Endodermal cell (in vitro differentiated cells): Measurements from ENCODE around the gene CPSF4. TPM values are rescaled to one million over a fixed set of nuclear protein-coding genes. Genes with fewer than 3 reads are reported as not detected.

Experiments used
- DNase-seq: peaks from one replicate; pipeline ENCODE4 v3.0.0-alpha.2; 2017
- H3K27ac ChIP-seq: 2 replicates; pipeline ENCODE4 v1.5.1; 2013; ENCODE audit warnings: mild to moderate bottlenecking, low read depth, low read length, moderate library complexity
- H3K27me3 ChIP-seq: 2 replicates; pipeline ENCODE4 v1.6.1; 2013; ENCODE audit warnings: mild to moderate bottlenecking, low read length, moderate library complexity; ENCODE audit not compliant: insufficient read depth, control insufficient read depth, poor library complexity, severe bottlenecking
- H3K36me3 ChIP-seq: 2 replicates; pipeline ENCODE4 v1.7.0; 2013; ENCODE audit warnings: mild to moderate bottlenecking, low read length, moderate library complexity; ENCODE audit not compliant: control insufficient read depth, insufficient read depth
- H3K4me1 ChIP-seq: one replicate; pipeline ENCODE4 v1.7.0; 2013; ENCODE audit warnings: low read length; ENCODE audit not compliant: control insufficient read depth, insufficient read depth
- H3K4me3 ChIP-seq: 2 replicates; pipeline ENCODE4 v1.5.1; 2013; ENCODE audit warnings: mild to moderate bottlenecking, low read length, moderate library complexity
- H3K9ac ChIP-seq: 2 replicates; pipeline ENCODE4 v1.6.1; 2013; ENCODE audit warnings: mild to moderate bottlenecking, low read length, moderate library complexity; ENCODE audit not compliant: poor library complexity, severe bottlenecking; ENCODE audit errors: extremely low read depth
- H3K9me3 ChIP-seq: 2 replicates; pipeline ENCODE4 v1.6.1; 2013; ENCODE audit warnings: mild to moderate bottlenecking, low read length, moderate library complexity; ENCODE audit not compliant: control insufficient read depth
- H3K27ac Mint-ChIP-seq: 2 replicates; pipeline ENCODE4 v1.8.0; 2020; ENCODE audit warnings: mixed read lengths
- H3K27me3 Mint-ChIP-seq: 2 replicates; pipeline ENCODE4 v1.8.0; 2021; ENCODE audit warnings: mild to moderate bottlenecking, mixed read lengths; ENCODE audit not compliant: insufficient read depth
- H3K36me3 Mint-ChIP-seq: 2 replicates; pipeline ENCODE4 v1.8.0; 2020; ENCODE audit warnings: low read depth, mixed read lengths
- H3K4me1 Mint-ChIP-seq: 2 replicates; pipeline ENCODE4 v1.8.0; 2020; ENCODE audit warnings: mixed read lengths
- H3K4me3 Mint-ChIP-seq: 2 replicates; pipeline ENCODE4 v1.8.0; 2020; ENCODE audit warnings: mild to moderate bottlenecking, moderate library complexity, mixed read lengths
- H3K9me3 Mint-ChIP-seq: 2 replicates; pipeline ENCODE4 v1.8.0; 2020; ENCODE audit warnings: mild to moderate bottlenecking, mixed read lengths
- WGBS, 2 experiments: methylation state at CpG; one replicate each; pipeline versions ENCODE4 v1.1.5 to v1.1.7; 2013; ENCODE audit warnings: missing lambda C conversion rate in 2 of 2, mixed read lengths in 1 of 2; ENCODE audit not compliant: insufficient coverage in 1 of 2, insufficient read length in 1 of 2; 5-methylcytosine and 5-hydroxymethylcytosine counted together
- total RNA-seq, 2 donors: library from RNA; stranded (reverse); fragmentation: NEBNext Ultra II Directional in 1 of 2; extraction: Animal tissue kit (Norgen Biotek cat#: 25700) in 1 of 2; gene quantifications; 2 replicates in 1 of 2; 3 replicates in 1 of 2; pipeline ENCODE4 v1.2.1, GENCODE V29; 2021
- TF ChIP-seq, protein P1 (sequence below): fragments of 200-600 bp; sonication (generic); conservative IDR thresholded peaks from 2 replicates; pipeline ENCODE4 v1.5.0; 2021; ENCODE audit warnings: antibody characterized with exemption, mild to moderate bottlenecking

CPSF4 gene
- total RNA-seq, 2 donors from 2014 or later: 87.3 to 126 TPM

DNA sequence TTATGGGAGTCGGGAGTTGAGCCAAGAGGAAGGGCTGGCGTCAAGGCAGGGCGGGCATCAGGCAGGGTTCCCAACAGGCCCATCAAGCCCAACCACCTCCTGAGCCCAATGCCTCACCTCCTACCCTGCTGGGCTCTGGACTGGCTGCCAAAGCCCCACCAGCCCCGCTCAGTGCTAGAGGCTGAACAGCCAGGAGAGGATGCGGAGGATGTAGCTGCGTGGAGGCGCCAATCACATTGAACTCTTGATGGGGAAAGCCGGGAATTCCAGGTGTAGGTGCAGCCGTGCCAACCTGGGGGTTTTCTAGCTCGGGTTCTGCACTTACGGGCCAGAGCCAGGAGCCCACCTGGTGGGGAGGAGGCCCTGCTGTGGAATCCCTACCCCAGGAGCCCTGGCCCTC is 14.4 kb downstream of the CPSF4 start:
- no peak overlapping the region for H3K27ac ChIP-seq
- peaks cover 93% of the 10 kb centered on the region for H3K36me3 ChIP-seq
- no peak overlapping the region for H3K9ac ChIP-seq
- WGBS, 2 experiments: 95 to 96% methylated on average over 7 to 11 of the region's 11 CpGs
- no peaks in the 10 kb centered on the region for H3K27me3 ChIP-seq
- H3K4me3 ChIP-seq: no peak overlapping the region
- H3K9me3 Mint-ChIP-seq: no peaks in the 10 kb centered on the region
- TF ChIP-seq, protein P1, sequence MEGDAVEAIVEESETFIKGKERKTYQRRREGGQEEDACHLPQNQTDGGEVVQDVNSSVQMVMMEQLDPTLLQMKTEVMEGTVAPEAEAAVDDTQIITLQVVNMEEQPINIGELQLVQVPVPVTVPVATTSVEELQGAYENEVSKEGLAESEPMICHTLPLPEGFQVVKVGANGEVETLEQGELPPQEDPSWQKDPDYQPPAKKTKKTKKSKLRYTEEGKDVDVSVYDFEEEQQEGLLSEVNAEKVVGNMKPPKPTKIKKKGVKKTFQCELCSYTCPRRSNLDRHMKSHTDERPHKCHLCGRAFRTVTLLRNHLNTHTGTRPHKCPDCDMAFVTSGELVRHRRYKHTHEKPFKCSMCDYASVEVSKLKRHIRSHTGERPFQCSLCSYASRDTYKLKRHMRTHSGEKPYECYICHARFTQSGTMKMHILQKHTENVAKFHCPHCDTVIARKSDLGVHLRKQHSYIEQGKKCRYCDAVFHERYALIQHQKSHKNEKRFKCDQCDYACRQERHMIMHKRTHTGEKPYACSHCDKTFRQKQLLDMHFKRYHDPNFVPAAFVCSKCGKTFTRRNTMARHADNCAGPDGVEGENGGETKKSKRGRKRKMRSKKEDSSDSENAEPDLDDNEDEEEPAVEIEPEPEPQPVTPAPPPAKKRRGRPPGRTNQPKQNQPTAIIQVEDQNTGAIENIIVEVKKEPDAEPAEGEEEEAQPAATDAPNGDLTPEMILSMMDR: no peak
- no peak overlapping the region for H3K27ac Mint-ChIP-seq
- no peak for DNase-seq
- no peaks in the 10 kb centered on the region for H3K4me1 ChIP-seq
- peaks cover 79% of the 10 kb centered on the region for H3K36me3 Mint-ChIP-seq
- no peak overlapping the region for H3K4me3 Mint-ChIP-seq
- no peaks in the 10 kb centered on the region for H3K4me1 Mint-ChIP-seq
- no peaks in the 10 kb centered on the region for H3K27me3 Mint-ChIP-seq
- no peaks in the 10 kb centered on the region for H3K9me3 ChIP-seq

DNA sequence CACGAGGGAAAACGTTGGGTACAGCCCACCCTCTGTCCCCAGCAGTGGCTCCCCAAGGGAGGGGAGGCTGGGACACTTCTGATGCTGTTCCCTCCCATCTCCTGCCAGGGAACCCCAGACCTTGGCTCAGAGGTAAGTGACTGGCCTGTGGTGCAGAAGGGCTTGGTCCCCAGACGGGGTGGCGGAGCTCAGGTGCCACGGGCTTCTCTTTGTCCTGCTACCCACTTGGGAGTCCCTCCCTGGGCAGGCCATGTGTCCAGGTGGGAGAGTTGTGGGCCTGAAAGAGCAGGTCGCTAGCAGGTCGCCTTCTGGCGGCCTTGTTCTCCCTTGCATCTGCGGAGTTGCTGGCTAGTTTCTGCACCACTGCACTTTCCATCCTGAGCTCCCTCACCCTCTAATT is 17.1 kb downstream of the CPSF4 start:
- H3K4me1 Mint-ChIP-seq: no peaks in the 10 kb centered on the region
- H3K27ac Mint-ChIP-seq: no peak overlapping the region
- peaks cover 86% of the 10 kb centered on the region for H3K36me3 Mint-ChIP-seq
- Histone ChIP-seq H3K27ac (no peak overlapping the region), H3K4me1 (no peaks in the 10 kb centered on the region), H3K36me3 (peaks cover 93% of the 10 kb centered on the region), H3K9me3 (no peaks in the 10 kb centered on the region), H3K4me3 (no peak overlapping the region), H3K27me3 (no peaks in the 10 kb centered on the region), H3K9ac (no peak overlapping the region)
- no peaks in the 10 kb centered on the region for H3K27me3 Mint-ChIP-seq
- H3K4me3 Mint-ChIP-seq: no peak overlapping the region
- H3K9me3 Mint-ChIP-seq: peaks cover 3% of the 10 kb centered on the region
- no peak for DNase-seq
- 77 to 94% methylated on average over 3 to 9 of the region's 9 CpGs for WGBS, 2 experiments
- TF ChIP-seq, protein P1: no peak

DNA sequence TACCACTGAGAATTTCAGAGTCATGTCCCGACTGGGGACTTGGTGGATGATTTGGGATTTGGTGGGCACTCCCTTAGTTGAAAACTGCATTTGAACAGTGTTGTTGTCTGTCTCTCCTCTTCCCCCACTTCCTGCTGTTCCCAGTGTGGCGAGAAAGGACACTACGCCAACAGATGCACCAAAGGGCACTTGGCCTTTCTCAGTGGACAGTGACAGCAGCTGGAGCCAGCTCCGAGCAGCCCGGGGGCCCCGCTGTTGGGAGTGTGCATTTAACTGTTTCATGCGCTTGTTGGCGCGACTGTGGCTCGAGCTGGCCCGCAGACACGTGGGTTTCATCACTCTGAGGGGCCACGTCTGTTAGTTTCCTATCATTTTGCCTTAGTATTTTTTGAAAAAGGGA is 17.5 kb downstream of the CPSF4 start:
- no peaks in the 10 kb centered on the region for H3K27me3 ChIP-seq
- TF ChIP-seq, protein P1: no peak
- 93 to 95% methylated on average over 12 to 13 of the region's 13 CpGs for WGBS, 2 experiments
- H3K36me3 ChIP-seq: peaks cover 92% of the 10 kb centered on the region
- no peaks in the 10 kb centered on the region for H3K4me1 ChIP-seq
- H3K4me3 ChIP-seq: no peak overlapping the region
- Mint-ChIP-seq H3K27ac (no peak overlapping the region), H3K36me3 (peaks cover 86% of the 10 kb centered on the region), H3K27me3 (no peaks in the 10 kb centered on the region), H3K4me1 (no peaks in the 10 kb centered on the region), H3K4me3 (no peak overlapping the region), H3K9me3 (peaks cover 3% of the 10 kb centered on the region)
- no peak overlapping the region for H3K9ac ChIP-seq
- DNase-seq: no peak
- peak overlapping the region; percentile 38 for H3K27ac ChIP-seq
- H3K9me3 ChIP-seq: no peaks in the 10 kb centered on the region
